NCI-H2196 treated with DMSO at 0.1 percent for 48 hours (cell line): ENCODE measurements around the gene MED25.
"Not testable (repeated sequence)": the region's sequence is repeated elsewhere in the genome, so short reads cannot be mapped to it uniquely, and the experiment has no call there.

Source experiments
- DNase-seq: peaks from one replicate; lab custom pipeline; 2025; ENCODE audit not compliant: unreplicated experiment; lab: John Stamatoyannopoulos, UW

Gene MED25

GRCh38 chr19:49814010-49814409 is 4.1 kb upstream of the MED25 start:
- no peak for DNase-seq

DNA sequence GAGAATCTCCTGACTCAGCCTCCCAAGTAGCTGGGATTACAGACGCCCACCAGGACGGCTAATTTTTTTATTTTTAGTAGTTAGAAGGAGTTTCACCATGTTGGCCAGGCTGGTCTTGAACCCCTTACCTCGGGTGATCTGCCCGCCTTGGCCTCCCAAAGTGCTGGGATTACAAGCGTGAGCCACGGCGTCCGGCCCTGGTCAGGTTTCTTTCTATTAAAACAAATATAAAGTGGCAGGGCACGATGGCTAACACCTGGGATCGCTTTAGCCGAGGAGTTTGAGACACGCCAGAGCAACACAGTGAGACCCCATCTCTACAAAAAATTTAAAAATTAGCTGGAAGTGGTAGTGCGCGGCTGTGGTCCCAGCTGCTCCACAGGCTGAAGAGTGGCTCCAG is 1.5 kb upstream of the MED25 start:
- no peak for DNase-seq

- DNase-seq: no peak
Observed at GRCh38 chr19:49818649-49819370, 721 bp downstream of the MED25 start.

DNA sequence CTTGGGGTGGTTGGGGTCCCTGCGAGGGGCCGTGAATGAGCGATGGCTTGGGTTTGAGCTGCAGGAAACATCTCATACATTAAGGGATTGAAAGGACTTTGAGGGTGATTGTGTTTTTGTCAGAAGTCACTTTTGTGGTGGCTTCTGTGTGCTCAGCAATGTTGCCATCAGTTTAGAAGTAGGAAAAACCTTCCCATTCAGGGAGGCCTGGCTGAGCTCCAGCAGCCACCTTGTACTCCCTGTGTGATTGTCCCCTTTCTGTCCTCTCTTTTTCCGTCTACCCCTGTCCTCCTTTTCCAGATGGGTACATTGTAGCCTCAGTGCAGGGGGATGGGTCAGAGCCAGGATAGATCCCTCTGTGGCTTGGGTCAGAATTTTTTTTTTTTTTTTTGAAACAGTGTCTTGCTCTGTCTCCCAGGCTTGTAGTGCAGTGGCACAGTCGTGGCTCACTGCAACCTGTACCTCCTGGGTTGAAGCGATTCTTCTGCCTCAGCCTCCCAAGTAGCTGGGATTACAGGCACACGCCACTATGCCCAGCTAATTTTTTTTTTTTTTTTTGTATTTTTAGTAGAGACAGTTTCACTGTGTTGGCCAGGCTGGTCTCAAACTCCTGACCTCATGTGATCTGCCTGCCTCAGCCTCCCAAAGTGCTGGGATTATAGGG is 1.5 kb downstream of the MED25 start:
- DNase-seq: not testable (repeated sequence)

DNA sequence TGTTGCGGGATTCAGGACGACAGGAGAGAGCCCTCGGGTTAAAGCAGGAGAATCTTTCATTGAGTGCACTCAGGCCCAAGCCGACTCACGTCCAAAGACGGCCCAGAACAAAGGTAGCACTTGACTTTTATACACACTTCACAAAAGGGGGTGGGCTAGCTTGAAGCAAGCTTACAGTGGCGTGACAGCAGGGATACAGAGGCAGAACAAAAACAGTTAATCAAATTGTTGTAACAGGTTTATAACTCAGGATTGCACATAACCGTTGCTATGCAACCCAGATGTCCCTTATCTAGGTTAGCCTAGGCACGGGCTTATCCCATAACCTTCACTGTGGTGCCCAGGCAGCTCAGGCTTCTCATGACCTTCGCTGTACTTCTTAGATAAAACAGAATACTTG is 2.0 kb downstream of the MED25 start:
- DNase-seq: no peak

DNA sequence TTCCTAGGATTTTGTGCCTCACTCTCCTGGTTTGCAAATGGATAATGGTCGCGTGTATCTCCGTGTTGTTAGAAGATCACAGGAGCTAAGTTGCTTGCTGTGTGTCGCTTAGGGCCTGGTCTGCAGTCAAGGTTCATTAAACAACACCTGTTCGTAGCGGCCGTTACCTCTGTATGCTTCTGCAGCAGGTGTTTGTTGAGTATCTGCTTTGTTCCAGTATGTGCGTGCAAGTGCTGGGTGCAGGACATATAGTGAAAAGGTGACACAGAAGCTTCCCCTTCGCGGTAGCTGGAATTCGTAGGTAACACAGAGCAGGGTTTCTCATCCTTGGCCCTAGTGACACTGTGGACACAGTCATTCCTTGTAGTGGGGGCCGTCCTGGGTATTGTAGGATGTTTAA is 5.4 kb downstream of the MED25 start:
- peak; percentile 48 for DNase-seq

DNA sequence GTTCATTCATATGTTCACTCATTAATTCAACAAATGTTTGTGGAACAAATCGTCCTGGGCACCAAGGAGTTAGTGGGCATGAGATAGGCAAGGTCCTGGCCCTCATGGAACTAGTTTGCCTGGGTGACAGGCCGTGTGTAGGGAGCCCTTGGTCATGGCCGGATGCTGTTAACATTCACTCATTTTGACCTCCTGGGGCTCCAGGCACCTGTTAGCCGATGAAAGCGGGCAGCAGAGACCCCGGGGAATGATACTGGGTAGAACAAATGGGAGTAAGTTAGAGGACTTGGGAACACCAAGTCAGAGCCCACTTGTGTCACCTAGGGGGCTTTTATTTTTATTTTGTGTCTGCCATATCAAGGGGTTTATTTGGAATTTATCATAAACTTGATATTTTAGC is 6.6 kb downstream of the MED25 start:
- DNase-seq: no peak

- no peak for DNase-seq
Observed at GRCh38 chr19:49827034-49827433, 8.9 kb downstream of the MED25 start.

- no peak for DNase-seq
Observed at GRCh38 chr19:49829200-49829599, 11.1 kb downstream of the MED25 start.

DNA sequence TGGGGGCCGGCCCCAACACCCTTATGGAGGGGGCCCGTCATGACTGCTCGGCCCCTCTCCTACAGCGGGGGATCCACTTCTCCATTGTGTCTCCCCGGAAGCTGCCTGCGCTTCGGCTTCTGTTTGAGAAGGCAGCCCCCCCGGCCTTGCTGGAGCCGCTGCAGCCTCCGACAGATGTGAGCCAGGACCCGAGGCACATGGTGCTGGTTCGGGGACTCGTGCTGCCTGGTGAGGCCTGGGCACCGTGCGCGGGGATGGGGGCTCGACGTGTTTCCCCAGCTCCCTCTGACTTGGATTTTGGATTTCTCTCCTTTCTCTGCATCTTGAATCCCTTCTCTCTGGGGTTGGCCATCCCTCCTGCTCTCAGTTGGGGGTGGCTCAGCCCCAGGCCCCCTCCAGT is 11.6 kb downstream of the MED25 start:
- DNase-seq: no peak

DNA sequence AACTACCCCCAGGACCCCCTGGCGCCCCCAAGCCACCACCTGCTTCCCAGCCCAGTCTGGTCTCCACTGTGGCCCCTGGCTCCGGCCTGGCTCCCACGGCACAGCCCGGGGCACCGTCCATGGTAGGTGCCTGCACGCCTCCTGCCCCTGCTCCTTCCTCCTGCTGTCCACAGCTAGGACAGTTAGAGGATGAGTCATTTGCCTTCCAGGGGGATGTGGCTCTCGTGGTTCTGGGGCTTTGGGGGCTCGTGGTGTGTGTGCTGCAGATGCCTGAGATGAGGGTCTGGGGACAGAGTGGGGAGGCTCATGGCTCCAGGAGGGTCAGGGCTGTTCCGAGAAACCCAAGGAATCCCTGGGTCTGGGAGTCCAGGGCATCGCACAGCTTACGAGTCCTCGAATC is 12.7 kb downstream of the MED25 start:
- no peak for DNase-seq

GRCh38 chr19:49831592-49831991 is 13.5 kb downstream of the MED25 start:
- no peak for DNase-seq

- no peak for DNase-seq
Observed at GRCh38 chr19:49832556-49832955, 14.5 kb downstream of the MED25 start.

- DNase-seq: no peak
Observed at GRCh38 chr19:49833599-49833998, 15.5 kb downstream of the MED25 start.

- no peak for DNase-seq
Observed at GRCh38 chr19:49835562-49835961, 17.5 kb downstream of the MED25 start.

- no peak for DNase-seq
Observed at GRCh38 chr19:49836176-49837008, 18.3 kb downstream of the MED25 start.

DNA sequence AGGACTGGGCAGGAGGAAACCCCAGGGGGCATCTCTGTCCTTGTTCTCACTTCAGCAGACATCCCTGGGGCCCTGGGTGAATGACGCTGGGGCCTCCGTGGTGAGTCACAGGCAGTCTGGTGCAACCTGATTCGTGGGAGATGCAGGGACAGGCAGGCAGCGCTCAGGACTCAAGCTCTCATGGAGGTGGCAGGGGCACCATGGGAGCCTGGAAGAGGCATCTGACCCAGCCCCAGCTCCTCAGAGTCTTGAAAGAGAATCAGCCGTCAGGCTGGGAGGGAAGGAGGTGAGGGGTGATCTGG is 18.9 kb downstream of the MED25 start:
- no peak for DNase-seq

DNA sequence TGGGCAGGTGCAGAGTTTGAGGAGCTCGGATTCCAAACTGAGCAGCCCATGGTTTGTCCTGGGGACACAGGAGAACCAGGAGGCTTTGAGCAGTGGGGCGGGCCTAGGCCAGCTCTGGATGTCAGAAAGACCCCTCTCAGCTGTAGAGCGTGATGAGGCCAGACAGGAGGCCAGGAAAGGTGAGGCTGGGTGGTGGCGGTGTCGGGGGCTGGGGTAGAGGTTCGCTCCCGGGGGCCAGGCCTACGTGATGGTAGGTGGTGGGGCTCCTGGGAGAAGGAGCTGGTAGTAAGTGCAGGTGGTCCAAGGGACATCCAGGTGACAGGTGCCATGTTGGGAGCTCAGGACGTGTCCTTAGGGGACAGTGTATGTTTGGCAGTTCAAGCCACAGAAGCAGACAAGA is 19.3 kb downstream of the MED25 start:
- DNase-seq: no peak

DNA sequence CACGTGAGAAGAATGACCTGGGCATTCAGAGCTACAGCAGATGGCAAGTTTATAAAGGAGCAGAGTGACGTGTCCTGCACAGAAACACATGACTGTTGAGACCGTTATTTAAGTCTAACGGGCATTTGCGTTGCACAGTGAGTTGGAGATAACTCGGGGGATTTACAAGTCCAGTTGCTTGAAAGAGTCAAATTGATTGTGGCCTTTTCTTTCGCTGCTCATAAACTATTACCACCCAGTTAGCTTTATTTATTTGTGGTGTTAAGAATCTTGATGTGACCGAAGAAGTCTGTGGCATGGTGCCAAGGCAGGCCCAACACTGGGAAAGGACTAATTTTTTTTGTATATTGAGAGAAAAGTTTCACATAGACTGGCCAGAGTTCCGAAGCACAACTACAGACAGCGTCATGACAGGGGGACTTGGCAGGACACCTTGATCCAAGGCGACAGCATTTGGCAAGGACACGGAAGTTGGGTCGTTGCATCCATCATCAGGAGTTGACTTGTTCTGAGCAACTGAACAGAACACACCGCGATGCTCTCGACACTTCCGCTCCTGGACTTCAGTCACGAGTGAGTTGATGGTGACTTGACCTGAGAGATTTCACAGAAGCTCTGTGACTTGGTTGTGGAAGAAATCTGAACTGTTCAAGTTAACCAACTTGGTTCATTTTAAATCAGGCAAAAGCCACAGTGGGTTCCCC is 20.9 kb downstream of the MED25 start:
- DNase-seq: no peak

GRCh38 chr19:49839713-49840112 is 21.6 kb downstream of the MED25 start:
- DNase-seq: no peak

GRCh38 chr19:49840321-49840720 is 22.2 kb downstream of the MED25 start:
- DNase-seq: no peak
